K562 (cell line): ENCODE measurements around the gene YBX2. TPM values are rescaled to one million over a fixed set of nuclear protein-coding genes. Genes with fewer than 3 reads are reported as not detected.
A peak's percentile ranks its signal among the peaks of the same experiment; 100 is the strongest.

Experiments used
- BHLHE40 ChIP-seq: IDR thresholded peaks from 2 replicates; pipeline ENCODE4 v1.6.1; 2011; ENCODE audit warnings: low read length, improper control_type of control experiment
- CGGBP1 ChIP-seq: fragments of 250-450 bp; sonication (Bioruptor Pico); IDR thresholded peaks from 2 replicates; pipeline ENCODE4 v1.9.0; 2021; ENCODE audit warnings: mild to moderate bottlenecking
- DACH1 ChIP-seq: fragments of 450-650 bp; IDR thresholded peaks from 2 replicates; pipeline ENCODE4 v1.6.1; 2018; ENCODE audit not compliant: partially characterized antibody
- HNRNPK ChIP-seq: fragments of 200-400 bp; formaldehyde crosslinking; IDR thresholded peaks from one replicate; pipeline ENCODE4 v1.6.1; 2018; ENCODE audit warnings: mild to moderate bottlenecking, low read depth, low read length; ENCODE audit not compliant: poor library complexity, severe bottlenecking
- JUNB ChIP-seq: fragments of 450-650 bp; formaldehyde crosslinking; conservative IDR thresholded peaks from 2 replicates; pipeline ENCODE4 v1.4.0; 2020; ENCODE audit warnings: mild to moderate bottlenecking
- KAT2B ChIP-seq: IDR thresholded peaks from one replicate; pipeline ENCODE4 v1.6.1; 2012; ENCODE audit warnings: low read depth, mild to moderate bottlenecking, control low read depth, inconsistent platforms, low read length, moderate library complexity
- MAZ ChIP-seq, 2 experiments: fragments of 450-650 bp in 1 of 2; sonication (generic) in 1 of 2; formaldehyde crosslinking; IDR thresholded peaks in 1 of 2; conservative IDR thresholded peaks in 1 of 2; 2 replicates each; pipeline versions ENCODE4 v1.4.0 to v1.5.0; 2020; ENCODE audit warnings: mild to moderate bottlenecking in 1 of 2, missing genetic modification reagents in 1 of 2
- MEIS2 ChIP-seq: fragments of 450-650 bp; IDR thresholded peaks from 2 replicates; pipeline ENCODE4 v1.6.1; 2014; ENCODE audit warnings: mild to moderate bottlenecking; ENCODE audit not compliant: partially characterized antibody
- PHF20 ChIP-seq: fragments of 450-650 bp; IDR thresholded peaks from 2 replicates; pipeline ENCODE4 v1.6.1; 2018; ENCODE audit not compliant: partially characterized antibody
- POU5F1 ChIP-seq: fragments of 150-350 bp; IDR thresholded peaks from 2 replicates; pipeline ENCODE4 v1.6.1; 2014; ENCODE audit warnings: borderline replicate concordance, low read length, low read depth, mild to moderate bottlenecking; ENCODE audit not compliant: partially characterized antibody
- TGIF2 ChIP-seq: sonication (generic); formaldehyde crosslinking; IDR thresholded peaks from 2 replicates; pipeline ENCODE4 v1.8.1; 2022; ENCODE audit warnings: mild to moderate bottlenecking, missing genetic modification reagents, moderate library complexity
- ZNF511 ChIP-seq: sonication (generic); formaldehyde crosslinking; IDR thresholded peaks from 2 replicates; pipeline ENCODE4 v1.8.0; 2022; ENCODE audit warnings: mild to moderate bottlenecking, missing genetic modification reagents
- polyA plus RNA-seq, 8 experiments: library from polyadenylated mRNA; depleted of rRNA in 4 of 8; stranded (reverse) in 5 of 8; unstranded in 3 of 8; fragments of >200 nt; fragmentation: Nextera tagmentation in 2 of 8; fragmentation: Illumina TruSeq in 1 of 8; extraction: Ambion mirVana in 2 of 8; extraction: Trizol in 1 of 8; gene quantifications; 2 replicates each; pipeline versions ENCODE4 v1.2.1 to v1.2.3, GENCODE V29; 2011 to 2014; ENCODE audit warnings: inconsistent platforms in 1 of 8, missing spikeins in 1 of 8
- total RNA-seq, 7 experiments: library from RNA; depleted of rRNA in 6 of 7; stranded (reverse); fragments of >200 nt in 6 of 7; fragmentation: Illumina TruSeq in 2 of 7; extraction: Trizol in 2 of 7; gene quantifications; 2 replicates each; pipeline versions ENCODE4 v1.2.1 to v1.2.3, GENCODE V29; 2011 to 2021; ENCODE audit warnings: low replicate concordance in 1 of 7
- TF ChIP-seq, protein P1 (sequence below), 2 experiments: fragments of 450-650 bp; conservative IDR thresholded peaks; 2 replicates each; pipeline ENCODE4 v1.6.1; 2017; ENCODE audit warnings: mild to moderate bottlenecking in 2 of 2, moderate library complexity in 2 of 2
- TF ChIP-seq, protein P2 (sequence below): fragments of 450-650 bp; conservative IDR thresholded peaks from 2 replicates; pipeline ENCODE4 v1.6.1; 2016; ENCODE audit warnings: missing genetic modification characterization, low read depth, mild to moderate bottlenecking, control low read depth, missing compliant biosample characterization

The YBX2 gene
- total and polyA plus RNA-seq, 9 of the 15 experiments (the other 6 are each of a cell fraction or from before 2014, with no cell fraction given): 0.03 to 0.59 (median 0.27) TPM; not detected in 6

GRCh38 chr17:7314719-7315569, 20.5 kb upstream of the YBX2 start, which contains the start of gene GPS2 (continued):
- TF ChIP-seq KAT2B (no peak), BHLHE40 (peak; percentile 68), HNRNPK (no peak), DACH1 (peak; percentile 26), PHF20 (peak; percentile 98), MAZ (CRISPR knock-in tag; conservative IDR thresholded peaks at IDR 0.05 in 1 of 2, IDR thresholded peaks at IDR 0.05 in 1 of 2) (peak; percentile 46 to 63), TGIF2 (CRISPR knock-in tag) (0 out of 2 replicates have a peak, but pooled peaks have one; percentile 39), ZNF511 (0 out of 2 replicates have a peak, but pooled peaks have one; percentile 32), CGGBP1 (CRISPR knock-in tag) (0 out of 2 replicates have a peak, but pooled peaks have one; percentile 46), MEIS2 (no peak), POU5F1 (peak; percentile 71), JUNB (CRISPR knock-in tag) (no peak)
- TF ChIP-seq, protein P1, sequence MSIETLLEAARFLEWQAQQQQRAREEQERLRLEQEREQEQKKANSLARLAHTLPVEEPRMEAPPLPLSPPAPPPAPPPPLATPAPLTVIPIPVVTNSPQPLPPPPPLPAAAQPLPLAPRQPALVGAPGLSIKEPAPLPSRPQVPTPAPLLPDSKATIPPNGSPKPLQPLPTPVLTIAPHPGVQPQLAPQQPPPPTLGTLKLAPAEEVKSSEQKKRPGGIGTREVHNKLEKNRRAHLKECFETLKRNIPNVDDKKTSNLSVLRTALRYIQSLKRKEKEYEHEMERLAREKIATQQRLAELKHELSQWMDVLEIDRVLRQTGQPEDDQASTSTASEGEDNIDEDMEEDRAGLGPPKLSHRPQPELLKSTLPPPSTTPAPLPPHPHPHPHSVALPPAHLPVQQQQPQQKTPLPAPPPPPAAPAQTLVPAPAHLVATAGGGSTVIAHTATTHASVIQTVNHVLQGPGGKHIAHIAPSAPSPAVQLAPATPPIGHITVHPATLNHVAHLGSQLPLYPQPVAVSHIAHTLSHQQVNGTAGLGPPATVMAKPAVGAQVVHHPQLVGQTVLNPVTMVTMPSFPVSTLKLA (conservative IDR thresholded peaks at IDR 0.05): peak; percentile 47 to 65
- TF ChIP-seq, protein P2, sequence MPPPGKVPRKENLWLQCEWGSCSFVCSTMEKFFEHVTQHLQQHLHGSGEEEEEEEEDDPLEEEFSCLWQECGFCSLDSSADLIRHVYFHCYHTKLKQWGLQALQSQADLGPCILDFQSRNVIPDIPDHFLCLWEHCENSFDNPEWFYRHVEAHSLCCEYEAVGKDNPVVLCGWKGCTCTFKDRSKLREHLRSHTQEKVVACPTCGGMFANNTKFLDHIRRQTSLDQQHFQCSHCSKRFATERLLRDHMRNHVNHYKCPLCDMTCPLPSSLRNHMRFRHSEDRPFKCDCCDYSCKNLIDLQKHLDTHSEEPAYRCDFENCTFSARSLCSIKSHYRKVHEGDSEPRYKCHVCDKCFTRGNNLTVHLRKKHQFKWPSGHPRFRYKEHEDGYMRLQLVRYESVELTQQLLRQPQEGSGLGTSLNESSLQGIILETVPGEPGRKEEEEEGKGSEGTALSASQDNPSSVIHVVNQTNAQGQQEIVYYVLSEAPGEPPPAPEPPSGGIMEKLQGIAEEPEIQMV (tag): no peak
